GM19468 (cell line): Measurements from ENCODE around the gene HLF.

Source experiments
- ATAC-seq: cut with Tn5 transposase; IDR thresholded peaks from one replicate; pipeline ENCODE4 v1.9.1; 2021; ENCODE audit warnings: mild to moderate bottlenecking, moderate library complexity, moderate number of reproducible peaks; ENCODE audit not compliant: unreplicated experiment; ENCODE audit errors: extremely low read depth

Gene HLF

GRCh38 chr17:55273579-55274354 lies 9.0 kb downstream of the HLF start:
- ATAC-seq, result no peak

- no peak for ATAC-seq
These were observed 9.8 kb downstream of the HLF start for GRCh38 chr17:55274355-55275255.

GRCh38 chr17:55275894-55276804 lies 11.4 kb downstream of the HLF start:
- ATAC-seq, result no peak

- no peak for ATAC-seq
These were observed 13.6 kb downstream of the HLF start for GRCh38 chr17:55278173-55278961.

- no peak for ATAC-seq
These were observed 14.4 kb downstream of the HLF start for GRCh38 chr17:55279203-55279602.

- ATAC-seq, result no peak
These were observed 15.0 kb downstream of the HLF start for GRCh38 chr17:55279788-55280187.

GRCh38 chr17:55280212-55280611 lies 15.5 kb downstream of the HLF start:
- no peak for ATAC-seq

- no peak for ATAC-seq
These were observed 17.1 kb downstream of the HLF start for GRCh38 chr17:55281649-55282378.

- no peak for ATAC-seq
These were observed 17.6 kb downstream of the HLF start for GRCh38 chr17:55282379-55282702.

- no peak for ATAC-seq
These were observed 18.0 kb downstream of the HLF start for GRCh38 chr17:55282741-55283140.

GRCh38 chr17:55283256-55283965 lies 18.7 kb downstream of the HLF start:
- ATAC-seq, result no peak

GRCh38 chr17:55284001-55284884 lies 19.5 kb downstream of the HLF start:
- no peak for ATAC-seq

GRCh38 chr17:55284944-55285339 lies 20.2 kb downstream of the HLF start:
- ATAC-seq, result no peak

GRCh38 chr17:55285340-55286301 lies 20.9 kb downstream of the HLF start:
- no peak for ATAC-seq

GRCh38 chr17:55286681-55287589 lies 22.2 kb downstream of the HLF start:
- no peak for ATAC-seq
